SW480 (cell line): Measurements from ENCODE around the gene PASK.

Experiments
- DNase-seq: peaks from one replicate; pipeline ENCODE4 v3.0.0-alpha.2; 2016; ENCODE audit warnings: low spot score

PASK gene

GRCh38 chr2:241125626-241126025, 23.6 kb downstream of the PASK start:
- DNase-seq: no peak

GRCh38 chr2:241123816-241124536, 25.3 kb downstream of the PASK start:
- DNase-seq: peak; percentile 31

- no peak for DNase-seq
Measured at GRCh38 chr2:241122376-241123002, 26.8 kb downstream of the PASK start.

- DNase-seq: no peak
Measured at GRCh38 chr2:241121008-241121407, 28.3 kb downstream of the PASK start.

- DNase-seq: no peak
Measured at GRCh38 chr2:241120440-241120839, 28.8 kb downstream of the PASK start.

GRCh38 chr2:241118737-241119505, 30.4 kb downstream of the PASK start:
- DNase-seq: no peak

- no peak for DNase-seq
Measured at GRCh38 chr2:241116606-241117560, 32.4 kb downstream of the PASK start.

- no peak for DNase-seq
Measured at GRCh38 chr2:241115361-241115760, 33.9 kb downstream of the PASK start.

- no peak for DNase-seq
Measured at GRCh38 chr2:241114836-241115235, 34.4 kb downstream of the PASK start.

GRCh38 chr2:241112592-241112991, 36.7 kb downstream of the PASK start:
- DNase-seq: no peak

GRCh38 chr2:241112046-241112445, 37.2 kb downstream of the PASK start:
- no peak for DNase-seq

GRCh38 chr2:241111440-241111805, 37.8 kb downstream of the PASK start:
- no peak for DNase-seq

- DNase-seq: no peak
Measured at GRCh38 chr2:241110607-241111439, 38.4 kb downstream of the PASK start.

- no peak for DNase-seq
Measured at GRCh38 chr2:241110089-241110606, 39.1 kb downstream of the PASK start.

- DNase-seq: no peak
Measured at GRCh38 chr2:241109210-241110088, 39.8 kb downstream of the PASK start.

GRCh38 chr2:241108271-241109209, 40.7 kb downstream of the PASK start:
- DNase-seq: no peak

- no peak for DNase-seq
Measured at GRCh38 chr2:241107031-241107783, 42.1 kb downstream of the PASK start.

GRCh38 chr2:241105641-241106040, 43.6 kb downstream of the PASK start:
- no peak for DNase-seq
